Osteoblast (primary cell): ENCODE measurements around the gene TPM3. TPM values are rescaled to one million over a fixed set of nuclear protein-coding genes. Genes with fewer than 3 reads are reported as not detected.
"Not testable (repeated sequence)": the region's sequence is repeated elsewhere in the genome, so short reads cannot be mapped to it uniquely, and the experiment has no call there.

Source experiments
- DNase-seq: peaks from one replicate; pipeline ENCODE4 v3.0.0; 2011; ENCODE audit warnings: low spot score, mixed read lengths; ENCODE audit not compliant: insufficient read length; ENCODE audit errors: missing footprints
- H2AFZ ChIP-seq: 2 replicates; pipeline ENCODE4 v1.6.0; 2011; ENCODE audit warnings: mild to moderate bottlenecking, low read length
- H3K27ac ChIP-seq: 2 replicates; pipeline ENCODE4 v1.5.1; 2011; ENCODE audit warnings: mild to moderate bottlenecking, low read depth, low read length, moderate library complexity
- H3K27me3 ChIP-seq: 2 replicates; pipeline ENCODE4 v1.6.0; 2012; ENCODE audit warnings: mild to moderate bottlenecking, control low read depth, inconsistent platforms, low read length, moderate library complexity; ENCODE audit not compliant: insufficient read depth
- H3K36me3 ChIP-seq: 2 replicates; pipeline ENCODE4 v1.5.1; 2011; ENCODE audit warnings: mild to moderate bottlenecking, low read length, control low read depth, moderate library complexity; ENCODE audit not compliant: insufficient read depth
- H3K4me1 ChIP-seq: 2 replicates; pipeline ENCODE4 v1.5.1; 2011; ENCODE audit warnings: mild to moderate bottlenecking, low read length, control low read depth, moderate library complexity; ENCODE audit not compliant: insufficient read depth
- H3K4me2 ChIP-seq: 2 replicates; pipeline ENCODE4 v1.6.0; 2011; ENCODE audit warnings: mild to moderate bottlenecking, low read length; ENCODE audit not compliant: insufficient read depth
- H3K4me3 ChIP-seq: fragments of 200-600 bp; sonication (generic); 3 replicates; pipeline ENCODE4 v1.5.1; 2012; ENCODE audit warnings: mild to moderate bottlenecking, low read length, inconsistent platforms; ENCODE audit not compliant: insufficient read depth
- H3K79me2 ChIP-seq: 2 replicates; pipeline ENCODE4 v1.6.0; 2012; ENCODE audit warnings: mild to moderate bottlenecking, low read length, control low read depth, inconsistent platforms; ENCODE audit not compliant: insufficient read depth
- H3K9me3 ChIP-seq: 2 replicates; pipeline ENCODE4 v1.5.1; 2011; ENCODE audit warnings: low read depth, low read length, control low read depth
- H4K20me1 ChIP-seq: 2 replicates; pipeline ENCODE4 v1.6.0; 2012; ENCODE audit warnings: mild to moderate bottlenecking, low read length, control low read depth; ENCODE audit not compliant: insufficient read depth
- total RNA-seq: library from RNA; depleted of rRNA; stranded (reverse); fragments of >200 nt; gene quantifications from 2 replicates; pipeline ENCODE4 v1.2.3, GENCODE V29; 2012
- TF ChIP-seq, protein P1 (sequence below): IDR thresholded peaks from 2 replicates; pipeline ENCODE4 v1.5.1; 2011; ENCODE audit warnings: mild to moderate bottlenecking, low read depth, low read length, moderate library complexity; ENCODE audit errors: extremely low read depth

TPM3 gene
- total RNA-seq, 1 donor: 299 TPM

DNA sequence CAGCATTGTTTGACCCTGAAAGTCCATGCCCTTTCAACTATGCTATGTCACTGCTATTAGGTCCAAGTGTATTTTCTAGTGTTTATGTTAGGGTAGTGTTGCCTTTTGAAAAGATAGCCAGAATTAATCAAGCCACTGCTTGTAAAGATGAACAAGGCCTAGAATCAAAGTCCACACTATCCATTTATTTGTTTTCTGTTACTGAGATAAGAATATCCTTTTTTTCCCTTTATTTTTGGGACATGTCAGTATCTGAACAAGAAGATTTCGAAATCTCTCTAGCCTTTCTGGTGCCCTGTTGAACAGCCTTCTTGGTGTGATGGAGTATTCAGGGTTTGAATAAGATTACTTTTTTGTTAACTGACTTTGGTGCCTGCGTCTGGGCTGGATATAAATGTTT is 45.5 kb upstream of the TPM3 start:
- Histone ChIP-seq H3K27me3 (no peaks in the 10 kb centered on the region), H3K4me1 (no peaks in the 10 kb centered on the region), H4K20me1 (peaks cover 45% of the 10 kb centered on the region), H2AFZ (no peak overlapping the region), H3K27ac (no peak overlapping the region), H3K36me3 (peaks cover 76% of the 10 kb centered on the region), H3K9me3 (no peaks in the 10 kb centered on the region), H3K4me3 (no peak overlapping the region), H3K4me2 (no peak overlapping the region), H3K79me2 (peaks cover 88% of the 10 kb centered on the region)
- TF ChIP-seq, protein P1, sequence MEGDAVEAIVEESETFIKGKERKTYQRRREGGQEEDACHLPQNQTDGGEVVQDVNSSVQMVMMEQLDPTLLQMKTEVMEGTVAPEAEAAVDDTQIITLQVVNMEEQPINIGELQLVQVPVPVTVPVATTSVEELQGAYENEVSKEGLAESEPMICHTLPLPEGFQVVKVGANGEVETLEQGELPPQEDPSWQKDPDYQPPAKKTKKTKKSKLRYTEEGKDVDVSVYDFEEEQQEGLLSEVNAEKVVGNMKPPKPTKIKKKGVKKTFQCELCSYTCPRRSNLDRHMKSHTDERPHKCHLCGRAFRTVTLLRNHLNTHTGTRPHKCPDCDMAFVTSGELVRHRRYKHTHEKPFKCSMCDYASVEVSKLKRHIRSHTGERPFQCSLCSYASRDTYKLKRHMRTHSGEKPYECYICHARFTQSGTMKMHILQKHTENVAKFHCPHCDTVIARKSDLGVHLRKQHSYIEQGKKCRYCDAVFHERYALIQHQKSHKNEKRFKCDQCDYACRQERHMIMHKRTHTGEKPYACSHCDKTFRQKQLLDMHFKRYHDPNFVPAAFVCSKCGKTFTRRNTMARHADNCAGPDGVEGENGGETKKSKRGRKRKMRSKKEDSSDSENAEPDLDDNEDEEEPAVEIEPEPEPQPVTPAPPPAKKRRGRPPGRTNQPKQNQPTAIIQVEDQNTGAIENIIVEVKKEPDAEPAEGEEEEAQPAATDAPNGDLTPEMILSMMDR: no peak
- no peak for DNase-seq

DNA sequence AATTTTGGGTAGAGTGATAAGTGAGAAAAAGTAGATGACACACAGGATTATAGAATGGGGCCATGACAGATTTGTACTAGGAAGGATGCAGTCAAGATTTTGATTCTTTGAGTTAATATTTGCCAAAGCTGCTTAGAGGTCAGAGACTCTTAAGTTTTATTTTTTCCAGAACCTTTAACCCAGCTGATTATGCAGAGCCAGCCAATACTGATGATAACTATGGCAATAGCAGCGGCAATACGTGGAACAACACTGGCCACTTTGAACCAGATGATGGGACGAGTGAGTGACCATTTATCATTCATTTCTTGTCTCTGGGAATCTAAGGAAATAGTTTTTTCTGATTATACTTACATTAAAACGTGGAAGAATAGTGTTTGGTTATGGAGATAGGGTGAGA is 45.0 kb upstream of the TPM3 start:
- Histone ChIP-seq H4K20me1 (peaks cover 44% of the 10 kb centered on the region), H3K27ac (no peak overlapping the region), H3K4me1 (no peaks in the 10 kb centered on the region), H3K9me3 (no peaks in the 10 kb centered on the region), H3K36me3 (peaks cover 75% of the 10 kb centered on the region), H3K4me3 (no peak overlapping the region), H3K79me2 (peaks cover 91% of the 10 kb centered on the region), H3K4me2 (no peak overlapping the region), H2AFZ (no peak overlapping the region), H3K27me3 (no peaks in the 10 kb centered on the region)
- TF ChIP-seq, protein P1: no peak
- no peak for DNase-seq

DNA sequence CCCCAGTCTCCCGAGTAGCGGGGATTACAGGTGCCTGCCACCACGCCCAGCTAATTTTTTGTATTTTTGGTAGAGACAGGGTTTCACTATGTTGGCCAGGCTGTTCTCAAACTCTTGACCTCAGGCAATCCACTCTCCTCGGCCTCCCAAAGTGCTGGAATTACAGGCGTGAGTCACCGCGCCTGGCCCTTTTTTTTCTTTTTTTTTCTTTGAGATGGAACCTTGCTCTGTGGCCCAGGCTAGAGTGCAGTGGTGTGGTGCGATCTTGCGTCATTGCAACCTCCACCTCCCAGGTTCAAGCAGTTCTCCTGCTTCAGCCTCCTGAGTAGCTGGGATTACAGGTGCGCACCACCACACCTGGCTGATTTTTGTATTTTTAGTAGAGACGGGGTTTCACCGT is 41.2 kb upstream of the TPM3 start:
- peaks cover 88% of the 10 kb centered on the region for H3K36me3 ChIP-seq
- not testable (repeated sequence) for H3K4me2 ChIP-seq, H2AFZ ChIP-seq, H3K27ac ChIP-seq, H3K9me3 ChIP-seq, H3K4me3 ChIP-seq, H3K27me3 ChIP-seq, H3K4me1 ChIP-seq, DNase-seq
- H4K20me1 ChIP-seq: peaks cover 35% of the 10 kb centered on the region
- H3K79me2 ChIP-seq: peaks cover 95% of the 10 kb centered on the region

DNA sequence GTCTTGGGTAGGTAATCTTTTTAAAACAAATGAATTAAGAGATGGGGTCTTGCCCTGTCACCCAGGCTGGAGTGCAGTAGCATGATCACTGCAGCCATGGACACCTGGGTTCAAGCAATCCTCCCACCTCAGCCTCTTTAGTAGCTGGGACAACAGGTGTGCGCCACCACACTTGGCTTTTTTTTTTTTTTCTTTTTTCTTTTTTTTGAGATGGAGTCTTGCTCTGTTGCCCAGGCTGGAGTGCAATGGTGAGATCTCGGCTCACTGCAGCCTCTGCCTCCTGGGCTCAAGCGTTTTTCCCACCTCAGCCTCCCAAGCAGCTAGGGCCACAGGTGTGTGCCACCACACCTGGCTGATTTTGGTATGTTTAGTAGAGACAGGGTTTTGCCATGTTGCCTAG is 39.2 kb upstream of the TPM3 start:
- H3K4me3 ChIP-seq, H3K27me3 ChIP-seq, DNase-seq, H3K4me1 ChIP-seq, H2AFZ ChIP-seq, H3K9me3 ChIP-seq, H3K4me2 ChIP-seq, H3K27ac ChIP-seq: not testable (repeated sequence)
- Histone ChIP-seq H4K20me1 (peaks cover 34% of the 10 kb centered on the region), H3K79me2 (peaks cover 95% of the 10 kb centered on the region), H3K36me3 (peaks cover 87% of the 10 kb centered on the region)

DNA sequence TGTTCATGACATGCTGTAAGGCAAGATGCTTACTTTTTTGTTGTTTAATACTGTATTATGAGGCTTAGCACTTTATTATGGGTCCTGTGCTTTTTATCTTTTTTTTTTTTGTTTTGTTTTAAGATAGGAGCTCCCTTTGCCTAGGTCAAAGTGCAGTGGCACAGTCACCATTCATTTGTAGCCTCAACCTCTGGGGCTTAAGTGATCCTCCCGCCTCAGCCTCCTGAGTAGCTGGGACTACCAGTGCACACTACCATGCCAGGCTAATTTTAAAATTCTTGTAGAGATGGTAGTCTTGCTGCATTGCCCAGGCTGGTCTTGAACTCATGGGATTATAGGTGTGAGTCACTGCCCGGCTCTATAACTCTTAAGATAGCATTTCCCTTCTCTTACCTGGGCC is 33.5 kb upstream of the TPM3 start:
- H3K79me2 ChIP-seq: peaks cover 93% of the 10 kb centered on the region
- no peak overlapping the region for H3K27ac ChIP-seq
- peaks cover 52% of the 10 kb centered on the region for H4K20me1 ChIP-seq
- peaks cover 22% of the 10 kb centered on the region for H3K4me1 ChIP-seq
- no peak overlapping the region for H3K4me2 ChIP-seq
- H2AFZ ChIP-seq: no peak overlapping the region
- H3K27me3 ChIP-seq: no peaks in the 10 kb centered on the region
- no peak for DNase-seq
- H3K9me3 ChIP-seq: no peaks in the 10 kb centered on the region
- no peak overlapping the region for H3K4me3 ChIP-seq
- TF ChIP-seq, protein P1: no peak
- H3K36me3 ChIP-seq: peaks cover 54% of the 10 kb centered on the region
